Measurements from ENCODE around the gene ITIH1. TPM values are rescaled to one million over a fixed set of nuclear protein-coding genes. Genes with fewer than 3 reads are reported as not detected.

The ITIH1 gene
- total RNA-seq, 1 experiment from 2014 or later = 0.26 TPM

- H3K36me3 Mint-ChIP-seq = peaks cover 72% of the 10 kb centered on the region
- no peaks in the 10 kb centered on the region for H3K27me3 Mint-ChIP-seq (ENCODE audit: low read depth)
- H3K27ac Mint-ChIP-seq = no peak overlapping the region
- H3K4me3 Mint-ChIP-seq = no peak overlapping the region
- DNase-seq (ENCODE audit: low spot score) (no peak), ATAC-seq (no peak)
- H3K4me1 Mint-ChIP-seq = no peaks in the 10 kb centered on the region
- TF ChIP-seq PREB (CRISPR knock-in tag; IDR thresholded peaks at IDR 0.05; ENCODE audit: borderline replicate concordance) (no peak), ELF4 (CRISPR knock-in tag; IDR thresholded peaks at IDR 0.05; ENCODE audit: low read depth) (no peak)
- CTCF ChIA-PET = interaction anchor here (0.7 to 1.9 kb wide), 3 partner anchors 49 to 77 kb away, joined by 3 to 6 read pairs (median 4); no protein-coding TSS in a partner anchor
- POLR2A ChIA-PET = no interaction called here
- no peaks in the 10 kb centered on the region for H3K9me3 Mint-ChIP-seq
Measured at GRCh38 chr3:52743721-52744120, 33.7 kb upstream of the ITIH1 start.

- Mint-ChIP-seq H3K27me3 (ENCODE audit: low read depth) (no peaks in the 10 kb centered on the region), H3K4me3 (no peak overlapping the region), H3K9me3 (no peaks in the 10 kb centered on the region), H3K4me1 (no peaks in the 10 kb centered on the region), H3K36me3 (peaks cover 43% of the 10 kb centered on the region), H3K27ac (no peak overlapping the region)
- DNase-seq (ENCODE audit: low spot score) (no peak), ATAC-seq (no peak)
- CTCF ChIA-PET = interaction anchor here (1.5 kb wide), 1 partner anchor 69 kb away, joined by 5 read pairs; no protein-coding TSS in a partner anchor
- POLR2A ChIA-PET = no interaction called here
- TF ChIP-seq NFATC4 (CRISPR knock-in tag; IDR thresholded peaks at IDR 0.05) = no peak
- TF ChIP-seq PREB (CRISPR knock-in tag; IDR thresholded peaks at IDR 0.05; ENCODE audit: borderline replicate concordance) = no peak
- TF ChIP-seq ZNF317 (CRISPR knock-in tag; IDR thresholded peaks at IDR 0.05; ENCODE audit: borderline replicate concordance, low read depth) = no peak
- TF ChIP-seq CDX4 (CRISPR knock-in tag; IDR thresholded peaks at IDR 0.05; ENCODE audit: borderline replicate concordance) = no peak
- TF ChIP-seq FOXP4 (CRISPR knock-in tag; IDR thresholded peaks at IDR 0.05) = no peak
- no peak for TF ChIP-seq SOX15 (CRISPR knock-in tag; IDR thresholded peaks at IDR 0.05)
- TF ChIP-seq ETV6 (CRISPR knock-in tag; IDR thresholded peaks at IDR 0.05) = no peak
- TF ChIP-seq MLX (CRISPR knock-in tag; IDR thresholded peaks at IDR 0.05) = no peak
- no peak for TF ChIP-seq ZNF219 (CRISPR knock-in tag; IDR thresholded peaks at IDR 0.05; ENCODE audit: borderline replicate concordance)
Measured at GRCh38 chr3:52752045-52752660, 25.2 kb upstream of the ITIH1 start.

- no peak for TF ChIP-seq ATF6 (CRISPR knock-in tag; IDR thresholded peaks at IDR 0.05)
- TF ChIP-seq JUN (CRISPR knock-in tag; IDR thresholded peaks at IDR 0.05) = no peak
- no peak for TF ChIP-seq AFF4 (CRISPR knock-in tag; IDR thresholded peaks at IDR 0.05; ENCODE audit: borderline replicate concordance)
- no peak for TF ChIP-seq NR2C2 (CRISPR knock-in tag; IDR thresholded peaks at IDR 0.05)
- TF ChIP-seq RORB (CRISPR knock-in tag; IDR thresholded peaks at IDR 0.05) = no peak
- TF ChIP-seq IRF2 (CRISPR knock-in tag; IDR thresholded peaks at IDR 0.05; ENCODE audit: borderline replicate concordance, low read depth) = no peak
- TF ChIP-seq PRRX2 (CRISPR knock-in tag; IDR thresholded peaks at IDR 0.05) = no peak
- no peak for TF ChIP-seq ZNF671 (CRISPR knock-in tag; IDR thresholded peaks at IDR 0.05)
- ChIA-PET CTCF (no interaction called here), POLR2A (no interaction called here)
- Mint-ChIP-seq H3K27me3 (ENCODE audit: low read depth) (no peaks in the 10 kb centered on the region), H3K4me3 (no peak overlapping the region), H3K36me3 (peaks cover 46% of the 10 kb centered on the region), H3K27ac (no peak overlapping the region), H3K4me1 (no peaks in the 10 kb centered on the region), H3K9me3 (no peaks in the 10 kb centered on the region)
- ATAC-seq (no peak), DNase-seq (ENCODE audit: low spot score) (no peak)
Measured at GRCh38 chr3:52754373-52754772, 23.0 kb upstream of the ITIH1 start.

Data from WTC11 (cell line).